ENCODE results near the gene DISC1. TPM values are rescaled to one million over a fixed set of nuclear protein-coding genes. Genes with fewer than 3 reads are reported as not detected.

The DISC1 gene
- total and polyA plus RNA-seq, 2 donors (not counting 1 experiment from before 2014, with no cell fraction given) = 2.7 to 4.3 TPM

GRCh38 chr1:231735941-231736340 lies 109.4 kb downstream of the DISC1 start:
- Histone ChIP-seq H4K20me1 (ENCODE audit: control insufficient read depth, insufficient read depth, low read length, poor library complexity, severe bottlenecking) (no peaks in the 10 kb centered on the region), H3K9ac (ENCODE audit: low read length) (no peak overlapping the region), H3K4me1 (ENCODE audit: control insufficient read depth in 2 of 2, insufficient read depth in 2 of 2, low read length in 2 of 2) (no peaks in the 10 kb centered on the region), H3K9me3 (ENCODE audit: control extremely low read depth in 1 of 3, control insufficient read depth in 2 of 3, insufficient read depth in 1 of 3, low read length in 2 of 3) (peaks cover 0 to 12% (median 0%) of the 10 kb centered on the region in 3 donors), H2AFZ (ENCODE audit: insufficient read depth, low read depth, low read length, poor library complexity, severe bottlenecking) (no peak overlapping the region), H3K36me3 (replicated peaks in 1 of 2; ENCODE audit: control extremely low read depth in 1 of 2, control insufficient read depth in 1 of 2, extremely low read depth in 1 of 2, insufficient read depth in 2 of 2, low read length in 1 of 2) (no peaks in the 10 kb centered on the region), H3K4me3 (ENCODE audit: control extremely low read depth in 1 of 5, extremely low read depth in 1 of 5, insufficient read depth in 1 of 5, low read depth in 2 of 5, low read length in 4 of 5) (no peak overlapping the region), H3K27me3 (replicated peaks in 1 of 4; ENCODE audit: control extremely low read depth in 1 of 4, control insufficient read depth in 3 of 4, insufficient read depth in 4 of 4, low read length in 3 of 4) (no peaks in the 10 kb centered on the region), H3K79me2 (ENCODE audit: control insufficient read depth, insufficient read depth, low read length) (peaks cover 11% of the 10 kb centered on the region), H3K27ac (ENCODE audit: low read length in 2 of 2) (no peak overlapping the region), H3K4me2 (replicated peaks; ENCODE audit: low read depth, low read length, poor library complexity, severe bottlenecking) (no peak overlapping the region)
- intact Hi-C loops (cut with micrococcal nuclease) = no loop called here
- Mint-ChIP-seq H3K27ac (no peak overlapping the region), H3K27me3 (no peaks in the 10 kb centered on the region), H3K4me1 (no peaks in the 10 kb centered on the region), H3K4me3 (no peak overlapping the region), H3K9me3 (ENCODE audit: insufficient read depth) (peaks cover 2% of the 10 kb centered on the region)
- WGBS (ENCODE audit: insufficient coverage) = 86% methylated on average over 1 of the region's 2 CpGs
- DNase-seq (no peak), ATAC-seq (ENCODE audit: low read depth) (no peak)
- POLR2A ChIA-PET = no interaction called here
- TF ChIP-seq EZH2 (IDR thresholded peaks at IDR 0.05; ENCODE audit: borderline replicate concordance, insufficient read depth, low read depth, low read length, poor library complexity, severe bottlenecking) (no peak), CTCF (IDR thresholded peaks at IDR 0.05) (no peak)
- CTCF ChIA-PET = interaction anchor here (2.5 kb wide), 1 partner anchor 21 kb away, joined by 11 read pairs; no protein-coding TSS in a partner anchor

GRCh38 chr1:231736464-231736863 lies 109.9 kb downstream of the DISC1 start:
- Histone ChIP-seq H3K27me3 (replicated peaks in 1 of 4; ENCODE audit: control extremely low read depth in 1 of 4, control insufficient read depth in 3 of 4, insufficient read depth in 4 of 4, low read length in 3 of 4) (no peaks in the 10 kb centered on the region), H3K79me2 (ENCODE audit: control insufficient read depth, insufficient read depth, low read length) (peaks cover 11% of the 10 kb centered on the region), H3K4me2 (replicated peaks; ENCODE audit: low read depth, low read length, poor library complexity, severe bottlenecking) (no peak overlapping the region), H4K20me1 (ENCODE audit: control insufficient read depth, insufficient read depth, low read length, poor library complexity, severe bottlenecking) (no peaks in the 10 kb centered on the region), H3K4me3 (ENCODE audit: control extremely low read depth in 1 of 5, extremely low read depth in 1 of 5, insufficient read depth in 1 of 5, low read depth in 2 of 5, low read length in 4 of 5) (no peak overlapping the region), H3K4me1 (ENCODE audit: control insufficient read depth in 2 of 2, insufficient read depth in 2 of 2, low read length in 2 of 2) (no peaks in the 10 kb centered on the region), H3K9me3 (ENCODE audit: control extremely low read depth in 1 of 3, control insufficient read depth in 2 of 3, insufficient read depth in 1 of 3, low read length in 2 of 3) (peaks cover 0 to 12% (median 0%) of the 10 kb centered on the region in 3 donors), H2AFZ (ENCODE audit: insufficient read depth, low read depth, low read length, poor library complexity, severe bottlenecking) (no peak overlapping the region), H3K9ac (ENCODE audit: low read length) (no peak overlapping the region), H3K27ac (ENCODE audit: low read length in 2 of 2) (no peak overlapping the region), H3K36me3 (replicated peaks in 1 of 2; ENCODE audit: control extremely low read depth in 1 of 2, control insufficient read depth in 1 of 2, extremely low read depth in 1 of 2, insufficient read depth in 2 of 2, low read length in 1 of 2) (no peaks in the 10 kb centered on the region)
- ATAC-seq (ENCODE audit: low read depth) = no peak
- TF ChIP-seq CTCF (IDR thresholded peaks at IDR 0.05) = no peak
- no peak for TF ChIP-seq EZH2 (IDR thresholded peaks at IDR 0.05; ENCODE audit: borderline replicate concordance, insufficient read depth, low read depth, low read length, poor library complexity, severe bottlenecking)
- Mint-ChIP-seq H3K4me1 (no peaks in the 10 kb centered on the region), H3K27ac (no peak overlapping the region), H3K9me3 (ENCODE audit: insufficient read depth) (peaks cover 2% of the 10 kb centered on the region), H3K27me3 (no peaks in the 10 kb centered on the region), H3K4me3 (no peak overlapping the region)
- intact Hi-C loops (cut with micrococcal nuclease) = no loop called here
- DNase-seq = no peak
- ChIA-PET POLR2A (no interaction called here), CTCF (interaction anchor here (2.5 kb wide), 1 partner anchor 20 kb away, joined by 11 read pairs; no protein-coding TSS in a partner anchor)
